H9 (cell line): ENCODE results near the gene PIAS1. TPM values are rescaled to one million over a fixed set of nuclear protein-coding genes. Genes with fewer than 3 reads are reported as not detected.

Experiments
- DNase-seq: peaks from one replicate; pipeline ENCODE4 v3.0.0-alpha.2; 2017
- H2AFZ ChIP-seq: one replicate; pipeline ENCODE4 v1.6.1; 2013; ENCODE audit warnings: mild to moderate bottlenecking, low read length, control low read depth, moderate library complexity
- H2AK5ac ChIP-seq: 2 replicates; pipeline ENCODE4 v1.6.1; 2013; ENCODE audit warnings: low read length, control low read depth, mixed read lengths; ENCODE audit not compliant: insufficient read length
- H2BK120ac ChIP-seq: one replicate; pipeline ENCODE4 v1.6.1; 2013; ENCODE audit warnings: low read depth, mild to moderate bottlenecking, low read length, control low read depth, inconsistent platforms; ENCODE audit not compliant: poor library complexity, severe bottlenecking
- H2BK12ac ChIP-seq: 2 replicates; pipeline ENCODE4 v1.6.1; 2013; ENCODE audit warnings: low read length, control low read depth, mixed read lengths, low read depth; ENCODE audit not compliant: insufficient read length
- H2BK15ac ChIP-seq: 2 replicates; pipeline ENCODE4 v1.6.1; 2013; ENCODE audit warnings: low read depth, low read length, control low read depth
- H2BK20ac ChIP-seq: one replicate; pipeline ENCODE4 v1.6.1; 2013; ENCODE audit warnings: low read depth, mild to moderate bottlenecking, low read length, control low read depth, inconsistent platforms; ENCODE audit not compliant: poor library complexity, severe bottlenecking
- H2BK5ac ChIP-seq: 2 replicates; pipeline ENCODE4 v1.6.1; 2013; ENCODE audit warnings: low read length, control low read depth, mixed read lengths; ENCODE audit not compliant: insufficient read length
- H3K14ac ChIP-seq: 2 replicates; pipeline ENCODE4 v1.6.1; 2013; ENCODE audit warnings: low read length, control low read depth; ENCODE audit not compliant: insufficient read depth
- H3K18ac ChIP-seq: 2 replicates; pipeline ENCODE4 v1.6.1; 2013; ENCODE audit warnings: low read depth, mild to moderate bottlenecking, mixed read lengths, low read length, control low read depth; ENCODE audit not compliant: insufficient read length
- H3K23ac ChIP-seq: 2 replicates; pipeline ENCODE4 v1.6.1; 2013; ENCODE audit warnings: low read length, control low read depth, mixed read lengths, low read depth; ENCODE audit not compliant: insufficient read length
- H3K23me2 ChIP-seq: 2 replicates; pipeline ENCODE4 v1.6.1; 2013; ENCODE audit warnings: low read depth, mild to moderate bottlenecking, mixed read lengths, low read length, control low read depth; ENCODE audit not compliant: insufficient read length, poor library complexity, severe bottlenecking
- H3K27ac ChIP-seq: 2 replicates; pipeline ENCODE4 v1.5.1; 2013; ENCODE audit warnings: low read length, control low read depth, mixed read lengths, low read depth; ENCODE audit not compliant: insufficient read length
- H3K27me3 ChIP-seq: 2 replicates; pipeline ENCODE4 v1.6.1; 2013; ENCODE audit warnings: low read length, control low read depth, inconsistent platforms; ENCODE audit not compliant: insufficient read depth
- H3K4ac ChIP-seq: 2 replicates; pipeline ENCODE4 v1.6.1; 2013; ENCODE audit warnings: low read depth, mild to moderate bottlenecking, control low read depth, inconsistent platforms, low read length, moderate library complexity
- H3K4me1 ChIP-seq: 2 replicates; pipeline ENCODE4 v1.6.1; 2013; ENCODE audit warnings: low read length, control low read depth, inconsistent platforms; ENCODE audit not compliant: insufficient read depth
- H3K4me2 ChIP-seq: 2 replicates; pipeline ENCODE4 v1.6.1; 2013; ENCODE audit warnings: low read length, control low read depth, mixed read lengths; ENCODE audit not compliant: insufficient read length, insufficient read depth
- H3K56ac ChIP-seq: 2 replicates; pipeline ENCODE4 v1.6.1; 2013; ENCODE audit warnings: low read depth, mild to moderate bottlenecking, mixed read lengths, low read length, control low read depth; ENCODE audit not compliant: insufficient read length
- H3K79me1 ChIP-seq: 2 replicates; pipeline ENCODE4 v1.6.1; 2013; ENCODE audit warnings: low read depth, mild to moderate bottlenecking, moderate library complexity, low read length, control low read depth, inconsistent platforms; ENCODE audit not compliant: insufficient read depth, poor library complexity, severe bottlenecking
- H3K79me2 ChIP-seq: 2 replicates; pipeline ENCODE4 v1.6.1; 2013; ENCODE audit warnings: low read length, control low read depth, inconsistent platforms; ENCODE audit not compliant: insufficient read depth
- H3K9ac ChIP-seq: 2 replicates; pipeline ENCODE4 v1.6.1; 2013; ENCODE audit warnings: low read length, control low read depth, mixed read lengths; ENCODE audit not compliant: insufficient read length; ENCODE audit errors: extremely low read depth
- H3K9me3 ChIP-seq: one replicate; pipeline ENCODE4 v1.6.1; 2013; ENCODE audit warnings: low read depth, low read length, inconsistent platforms; ENCODE audit not compliant: control insufficient read depth
- H3T11ph ChIP-seq: one replicate; pipeline ENCODE4 v1.6.1; 2013; ENCODE audit warnings: mild to moderate bottlenecking, low read length, control low read depth, inconsistent platforms
- H4K20me1 ChIP-seq: one replicate; pipeline ENCODE4 v1.6.1; 2013; ENCODE audit not compliant: control insufficient read depth, insufficient read length, insufficient read depth
- H4K5ac ChIP-seq: 2 replicates; pipeline ENCODE4 v1.6.1; 2013; ENCODE audit warnings: low read depth, mild to moderate bottlenecking, mixed read lengths, low read length, control low read depth; ENCODE audit not compliant: insufficient read length
- H4K8ac ChIP-seq: replicated peaks from 2 replicates; pipeline ENCODE4 v1.6.1; 2013; ENCODE audit warnings: low read length, control low read depth, mixed read lengths, low read depth; ENCODE audit not compliant: insufficient read length
- H4K91ac ChIP-seq: 2 replicates; pipeline ENCODE4 v1.6.1; 2013; ENCODE audit warnings: low read depth, mild to moderate bottlenecking, moderate library complexity, mixed read lengths, low read length, control low read depth; ENCODE audit not compliant: insufficient read length
- H3K27ac Mint-ChIP-seq, 3 experiments: 2 replicates in 2 of 3; 3 replicates in 1 of 3; pipeline ENCODE4 v1.8.0; 2020 to 2021; ENCODE audit warnings: mixed read lengths in 3 of 3, mild to moderate bottlenecking in 1 of 3, moderate library complexity in 1 of 3
- H3K27me3 Mint-ChIP-seq: 2 replicates; pipeline ENCODE4 v1.8.0; 2021; ENCODE audit warnings: low read depth, mild to moderate bottlenecking, moderate library complexity, mixed read lengths
- H3K36me3 Mint-ChIP-seq, 3 experiments: 2 replicates in 2 of 3; 3 replicates in 1 of 3; pipeline ENCODE4 v1.8.0; 2020 to 2021; ENCODE audit warnings: low read depth in 3 of 3, mixed read lengths in 3 of 3; ENCODE audit not compliant: insufficient read depth in 1 of 3
- H3K4me1 Mint-ChIP-seq, 2 experiments: 2 replicates each; pipeline ENCODE4 v1.8.0; 2020; ENCODE audit warnings: mixed read lengths in 2 of 2
- H3K4me3 Mint-ChIP-seq, 2 experiments: 2 replicates in 1 of 2; 3 replicates in 1 of 2; pipeline ENCODE4 v1.8.0; 2020 to 2021; ENCODE audit warnings: mild to moderate bottlenecking in 2 of 2, mixed read lengths in 2 of 2, moderate library complexity in 1 of 2
- H3K9me3 Mint-ChIP-seq, 2 experiments: 2 replicates in 1 of 2; 3 replicates in 1 of 2; pipeline ENCODE4 v1.8.0; 2020; ENCODE audit warnings: mild to moderate bottlenecking in 2 of 2, mixed read lengths in 2 of 2, moderate library complexity in 1 of 2
- CTCF ChIP-seq: fragments of 200-600 bp; sonication (generic); conservative IDR thresholded peaks from 3 replicates; pipeline ENCODE4 v1.8.0; 2021; ENCODE audit warnings: antibody characterized with exemption, mild to moderate bottlenecking
- whole genome bisulfite sequencing: extraction: QIAGEN DNeasy Blood & Tissue Kit; methylation state at CpG from one replicate; pipeline ENCODE4 v1.1.7; 2013; ENCODE audit warnings: missing lambda C conversion rate, low lambda C conversion rate, mixed read lengths; ENCODE audit not compliant: insufficient read length; ENCODE audit errors: extremely low coverage; 5-methylcytosine and 5-hydroxymethylcytosine counted together
- total RNA-seq: library from RNA; stranded (reverse); gene quantifications from 2 replicates; pipeline ENCODE4 v1.2.1, GENCODE V29; 2021

Gene PIAS1
- total RNA-seq, 1 experiment from 2014 or later = 31.1 TPM

DNA sequence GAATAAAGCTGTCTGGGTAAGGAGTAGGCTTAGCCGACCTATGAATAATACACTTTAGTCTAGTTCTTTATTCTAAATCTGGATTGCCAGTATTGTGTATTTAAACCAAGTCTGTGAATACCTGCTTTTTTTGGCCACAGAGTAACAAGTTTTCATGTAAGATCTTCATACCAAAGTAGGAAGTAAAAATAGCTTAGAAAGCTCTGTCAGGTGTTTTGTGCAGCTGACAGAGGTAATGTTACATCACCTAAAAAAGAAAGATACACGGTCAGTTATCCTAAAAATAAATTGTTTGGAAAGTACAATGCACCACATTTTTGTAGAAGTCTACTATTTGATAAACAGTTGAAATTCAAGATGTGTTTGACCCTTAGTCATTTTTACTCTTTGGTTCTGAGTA, 134.5 kb downstream of the PIAS1 start:
- H2BK120ac ChIP-seq = no peak overlapping the region
- H3K79me2 ChIP-seq = no peaks in the 10 kb centered on the region
- no peak overlapping the region for H3K4ac ChIP-seq
- Mint-ChIP-seq H3K9me3 (no peaks in the 10 kb centered on the region), H3K36me3 (peaks cover 16 to 53% (median 46%) of the 10 kb centered on the region in 3 experiments; a peak in 6 of 7 replicates), H3K27me3 (no peaks in the 10 kb centered on the region), H3K27ac (no peak overlapping the region; a peak in 1 of 7 replicates), H3K4me3 (no peak overlapping the region), H3K4me1 (peaks cover 14% of the 10 kb centered on the region in 2 experiments)
- no peak overlapping the region for H2BK15ac ChIP-seq
- H3K23ac ChIP-seq = no peak overlapping the region
- DNase-seq = no peak
- H3K27me3 ChIP-seq = no peaks in the 10 kb centered on the region
- no peaks in the 10 kb centered on the region for H3K79me1 ChIP-seq
- no peak overlapping the region for H3K14ac ChIP-seq
- no peak overlapping the region for H4K91ac ChIP-seq
- H2BK12ac ChIP-seq = no peak overlapping the region
- no peak overlapping the region for H2AK5ac ChIP-seq
- H3T11ph ChIP-seq = no peak overlapping the region
- H3K27ac ChIP-seq = no peak overlapping the region
- H3K18ac ChIP-seq = no peak overlapping the region
- no peak overlapping the region for H3K56ac ChIP-seq
- H3K23me2 ChIP-seq = no peaks in the 10 kb centered on the region
- H3K9me3 ChIP-seq = no peaks in the 10 kb centered on the region
- WGBS = no CpG with 5 or more reads among the region's 2 CpGs
- no peak overlapping the region for H2AFZ ChIP-seq
- H4K5ac ChIP-seq = no peak overlapping the region
- H2BK5ac ChIP-seq = no peak overlapping the region
- no peak overlapping the region for H4K8ac ChIP-seq
- no peak overlapping the region for H3K4me2 ChIP-seq
- H3K4me1 ChIP-seq = no peaks in the 10 kb centered on the region; the same call in 1 of the 2 replicates
- no peak for TF ChIP-seq CTCF
- no peaks in the 10 kb centered on the region for H4K20me1 ChIP-seq
- H3K9ac ChIP-seq = no peak overlapping the region
- no peak overlapping the region for H2BK20ac ChIP-seq
